Osteoblast (primary cell): ENCODE results near the gene ANG. TPM values are rescaled to one million over a fixed set of nuclear protein-coding genes. Genes with fewer than 3 reads are reported as not detected.

ENCODE experiments used
- DNase-seq: peaks from one replicate; pipeline ENCODE4 v3.0.0; 2011; ENCODE audit warnings: low spot score, mixed read lengths; ENCODE audit not compliant: insufficient read length; ENCODE audit errors: missing footprints
- H2AFZ ChIP-seq: 2 replicates; pipeline ENCODE4 v1.6.0; 2011; ENCODE audit warnings: mild to moderate bottlenecking, low read length
- H3K27ac ChIP-seq: 2 replicates; pipeline ENCODE4 v1.5.1; 2011; ENCODE audit warnings: mild to moderate bottlenecking, low read depth, low read length, moderate library complexity
- H3K27me3 ChIP-seq: 2 replicates; pipeline ENCODE4 v1.6.0; 2012; ENCODE audit warnings: mild to moderate bottlenecking, control low read depth, inconsistent platforms, low read length, moderate library complexity; ENCODE audit not compliant: insufficient read depth
- H3K36me3 ChIP-seq: 2 replicates; pipeline ENCODE4 v1.5.1; 2011; ENCODE audit warnings: mild to moderate bottlenecking, low read length, control low read depth, moderate library complexity; ENCODE audit not compliant: insufficient read depth
- H3K4me1 ChIP-seq: 2 replicates; pipeline ENCODE4 v1.5.1; 2011; ENCODE audit warnings: mild to moderate bottlenecking, low read length, control low read depth, moderate library complexity; ENCODE audit not compliant: insufficient read depth
- H3K4me2 ChIP-seq: 2 replicates; pipeline ENCODE4 v1.6.0; 2011; ENCODE audit warnings: mild to moderate bottlenecking, low read length; ENCODE audit not compliant: insufficient read depth
- H3K4me3 ChIP-seq: fragments of 200-600 bp; sonication (generic); 3 replicates; pipeline ENCODE4 v1.5.1; 2012; ENCODE audit warnings: mild to moderate bottlenecking, low read length, inconsistent platforms; ENCODE audit not compliant: insufficient read depth
- H3K79me2 ChIP-seq: 2 replicates; pipeline ENCODE4 v1.6.0; 2012; ENCODE audit warnings: mild to moderate bottlenecking, low read length, control low read depth, inconsistent platforms; ENCODE audit not compliant: insufficient read depth
- H3K9me3 ChIP-seq: 2 replicates; pipeline ENCODE4 v1.5.1; 2011; ENCODE audit warnings: low read depth, low read length, control low read depth
- H4K20me1 ChIP-seq: 2 replicates; pipeline ENCODE4 v1.6.0; 2012; ENCODE audit warnings: mild to moderate bottlenecking, low read length, control low read depth; ENCODE audit not compliant: insufficient read depth
- total RNA-seq: library from RNA; depleted of rRNA; stranded (reverse); fragments of >200 nt; gene quantifications from 2 replicates; pipeline ENCODE4 v1.2.3, GENCODE V29; 2012
- TF ChIP-seq, protein P1 (sequence below): IDR thresholded peaks from 2 replicates; pipeline ENCODE4 v1.5.1; 2011; ENCODE audit warnings: mild to moderate bottlenecking, low read depth, low read length, moderate library complexity; ENCODE audit errors: extremely low read depth

Gene ANG
- total RNA-seq, 1 donor = 7.2 TPM

- TF ChIP-seq, protein P1, sequence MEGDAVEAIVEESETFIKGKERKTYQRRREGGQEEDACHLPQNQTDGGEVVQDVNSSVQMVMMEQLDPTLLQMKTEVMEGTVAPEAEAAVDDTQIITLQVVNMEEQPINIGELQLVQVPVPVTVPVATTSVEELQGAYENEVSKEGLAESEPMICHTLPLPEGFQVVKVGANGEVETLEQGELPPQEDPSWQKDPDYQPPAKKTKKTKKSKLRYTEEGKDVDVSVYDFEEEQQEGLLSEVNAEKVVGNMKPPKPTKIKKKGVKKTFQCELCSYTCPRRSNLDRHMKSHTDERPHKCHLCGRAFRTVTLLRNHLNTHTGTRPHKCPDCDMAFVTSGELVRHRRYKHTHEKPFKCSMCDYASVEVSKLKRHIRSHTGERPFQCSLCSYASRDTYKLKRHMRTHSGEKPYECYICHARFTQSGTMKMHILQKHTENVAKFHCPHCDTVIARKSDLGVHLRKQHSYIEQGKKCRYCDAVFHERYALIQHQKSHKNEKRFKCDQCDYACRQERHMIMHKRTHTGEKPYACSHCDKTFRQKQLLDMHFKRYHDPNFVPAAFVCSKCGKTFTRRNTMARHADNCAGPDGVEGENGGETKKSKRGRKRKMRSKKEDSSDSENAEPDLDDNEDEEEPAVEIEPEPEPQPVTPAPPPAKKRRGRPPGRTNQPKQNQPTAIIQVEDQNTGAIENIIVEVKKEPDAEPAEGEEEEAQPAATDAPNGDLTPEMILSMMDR = no peak
- H3K27ac ChIP-seq = no peak overlapping the region
- H4K20me1 ChIP-seq = no peaks in the 10 kb centered on the region
- H3K4me1 ChIP-seq = no peaks in the 10 kb centered on the region
- H3K4me3 ChIP-seq = no peak overlapping the region
- H3K79me2 ChIP-seq = no peaks in the 10 kb centered on the region
- peaks cover 23% of the 10 kb centered on the region for H3K27me3 ChIP-seq
- DNase-seq = no peak
- H3K4me2 ChIP-seq = no peak overlapping the region
- no peaks in the 10 kb centered on the region for H3K36me3 ChIP-seq
- no peak overlapping the region for H2AFZ ChIP-seq
- no peaks in the 10 kb centered on the region for H3K9me3 ChIP-seq
These were observed 32.3 kb upstream of the ANG start for GRCh38 chr14:20656274-20656673.

GRCh38 chr14:20657216-20658211, 31.1 kb upstream of the ANG start:
- H4K20me1 ChIP-seq = no peaks in the 10 kb centered on the region
- no peaks in the 10 kb centered on the region for H3K4me1 ChIP-seq
- H3K9me3 ChIP-seq = no peaks in the 10 kb centered on the region
- H3K4me3 ChIP-seq = no peak overlapping the region
- no peak overlapping the region for H3K4me2 ChIP-seq
- H3K27ac ChIP-seq = no peak overlapping the region
- H3K36me3 ChIP-seq = no peaks in the 10 kb centered on the region
- TF ChIP-seq, protein P1 = no peak
- peaks cover 23% of the 10 kb centered on the region for H3K27me3 ChIP-seq
- H2AFZ ChIP-seq = no peak overlapping the region
- H3K79me2 ChIP-seq = no peaks in the 10 kb centered on the region
- peak; percentile 83 for DNase-seq

DNA sequence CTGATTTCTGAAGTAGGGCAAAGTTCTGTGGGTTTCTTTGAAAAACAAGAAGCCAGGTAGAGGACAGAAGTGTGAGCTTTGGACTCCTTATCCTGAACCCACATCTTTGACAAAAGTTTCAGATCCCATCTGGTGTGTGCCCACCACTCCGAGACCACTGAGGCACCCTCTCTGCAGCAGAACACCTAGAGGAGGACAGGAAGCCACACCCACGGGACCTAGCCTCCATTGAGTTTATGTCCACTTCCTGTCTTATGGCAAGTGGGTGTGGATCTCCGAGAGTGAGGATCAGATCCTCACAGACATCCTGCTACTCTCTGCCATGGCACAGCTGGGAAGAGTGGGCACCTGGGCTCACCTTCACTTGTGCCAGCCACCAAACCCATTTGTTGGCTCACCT, 30.3 kb upstream of the ANG start:
- H3K27me3 ChIP-seq = peaks cover 23% of the 10 kb centered on the region
- H3K36me3 ChIP-seq = no peaks in the 10 kb centered on the region
- H3K9me3 ChIP-seq = no peaks in the 10 kb centered on the region
- no peak overlapping the region for H3K4me2 ChIP-seq
- no peak overlapping the region for H2AFZ ChIP-seq
- no peaks in the 10 kb centered on the region for H3K4me1 ChIP-seq
- TF ChIP-seq, protein P1 = no peak
- no peak overlapping the region for H3K27ac ChIP-seq
- H3K4me3 ChIP-seq = no peak overlapping the region
- no peaks in the 10 kb centered on the region for H3K79me2 ChIP-seq
- no peaks in the 10 kb centered on the region for H4K20me1 ChIP-seq
- DNase-seq = no peak

DNA sequence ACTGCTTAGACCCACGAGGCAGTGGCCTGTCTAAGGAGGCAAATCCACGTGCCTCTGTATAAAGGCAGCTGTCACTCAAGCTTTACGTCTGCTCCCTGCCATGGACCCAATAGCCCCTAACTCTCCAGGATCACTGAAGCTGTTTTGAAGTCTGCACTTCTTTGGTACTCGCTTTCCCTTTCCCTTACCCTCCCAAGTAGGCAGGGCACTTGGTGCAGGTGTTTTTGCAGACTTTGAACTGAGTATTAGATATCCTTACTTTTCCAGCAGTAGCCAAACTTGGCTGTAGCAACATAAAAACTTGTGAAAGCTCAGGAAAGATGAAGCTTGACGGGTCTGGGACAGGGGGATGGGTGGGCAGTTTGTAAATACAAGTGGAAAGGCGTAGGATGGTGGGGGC, 29.2 kb upstream of the ANG start:
- Histone ChIP-seq H3K4me2 (no peak overlapping the region), H3K9me3 (no peaks in the 10 kb centered on the region), H3K4me1 (no peaks in the 10 kb centered on the region), H3K27me3 (peaks cover 24% of the 10 kb centered on the region), H4K20me1 (no peaks in the 10 kb centered on the region), H3K27ac (no peak overlapping the region), H3K4me3 (no peak overlapping the region), H2AFZ (no peak overlapping the region), H3K79me2 (no peaks in the 10 kb centered on the region), H3K36me3 (no peaks in the 10 kb centered on the region)
- DNase-seq = no peak
- TF ChIP-seq, protein P1 = no peak
